IPS-18a (cell line): ENCODE measurements around the gene AGAP1.

Experiments used
- H3K27ac ChIP-seq: one replicate; pipeline ENCODE4 v1.5.1; 2013; ENCODE audit warnings: low read length
- H3K27me3 ChIP-seq: one replicate; pipeline ENCODE4 v1.6.1; 2013; ENCODE audit warnings: mild to moderate bottlenecking, low read length; ENCODE audit not compliant: control insufficient read depth, insufficient read depth
- H3K36me3 ChIP-seq: one replicate; pipeline ENCODE4 v1.6.1; 2013; ENCODE audit warnings: low read depth, low read length; ENCODE audit not compliant: control insufficient read depth
- H3K4me1 ChIP-seq: one replicate; pipeline ENCODE4 v1.6.1; 2013; ENCODE audit warnings: low read depth, low read length; ENCODE audit not compliant: control insufficient read depth
- H3K4me3 ChIP-seq: one replicate; pipeline ENCODE4 v1.5.1; 2013; ENCODE audit warnings: low read length
- H3K9ac ChIP-seq: one replicate; pipeline ENCODE4 v1.6.1; 2013; ENCODE audit warnings: mild to moderate bottlenecking, low read length, moderate library complexity
- H3K9me3 ChIP-seq: one replicate; pipeline ENCODE4 v1.6.1; 2013; ENCODE audit warnings: low read depth, low read length; ENCODE audit not compliant: control insufficient read depth

AGAP1 gene

DNA sequence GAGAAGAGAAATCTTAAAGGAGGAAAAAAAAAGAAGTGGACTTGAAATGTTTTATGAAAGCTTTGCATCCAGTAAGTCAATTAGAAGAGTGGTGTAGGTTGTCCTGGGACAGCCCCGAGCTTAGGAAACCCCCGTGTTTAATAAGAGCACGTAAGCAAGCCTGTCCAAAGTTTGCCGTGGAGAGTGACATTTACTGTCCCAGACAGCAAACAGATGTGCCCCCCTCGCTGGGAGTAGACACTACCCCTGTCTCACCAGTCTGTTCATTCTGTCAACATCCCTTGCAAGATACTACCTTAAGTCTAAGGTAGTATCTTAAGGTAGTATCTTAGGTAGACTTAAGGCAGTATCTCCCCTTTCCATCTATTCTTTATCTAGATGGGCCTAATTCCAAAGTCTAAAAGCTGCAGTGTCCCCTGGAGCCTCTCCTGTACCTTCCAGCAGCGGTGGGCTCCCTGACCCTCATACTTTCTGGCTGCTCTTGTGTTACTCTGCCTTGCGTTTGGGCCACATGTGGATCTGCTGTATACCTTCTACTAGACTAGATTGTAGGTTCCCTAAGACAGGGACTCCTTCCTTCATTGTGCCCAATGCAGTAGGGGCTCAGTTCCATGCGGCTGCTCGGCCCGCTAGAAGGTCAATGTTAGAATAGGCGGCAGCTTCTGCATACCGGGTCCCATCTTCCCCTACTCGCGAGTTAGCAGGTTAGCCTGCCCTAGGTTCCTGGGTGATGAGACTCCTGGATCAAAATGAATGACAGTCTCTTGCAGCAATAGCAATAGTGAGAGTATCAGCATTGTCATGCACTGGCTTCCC lies 430.2 kb downstream of the AGAP1 start:
- H3K4me1 ChIP-seq: peaks cover 8% of the 10 kb centered on the region
- no peak overlapping the region for H3K27ac ChIP-seq

DNA sequence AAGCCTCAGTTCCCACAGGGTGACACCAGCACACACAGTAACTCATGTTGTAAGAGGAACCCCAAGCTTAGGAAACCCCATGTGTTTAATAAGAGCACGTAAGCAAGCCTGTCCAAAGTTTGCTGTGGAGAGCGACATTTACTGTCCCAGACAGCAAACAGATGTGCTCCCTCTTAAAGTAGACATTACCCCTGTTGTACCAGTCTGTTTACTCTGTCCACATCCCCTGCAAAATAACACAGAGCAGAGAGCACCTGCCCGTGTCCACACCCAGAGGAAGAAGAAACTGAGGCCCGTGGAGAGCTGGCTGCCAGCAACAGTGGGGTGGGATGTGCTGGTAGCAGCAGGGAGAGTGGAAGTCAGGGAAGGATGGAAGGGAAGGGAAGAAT lies 430.8 kb downstream of the AGAP1 start:
- Histone ChIP-seq H3K4me1 (peaks cover 8% of the 10 kb centered on the region), H3K9ac (no peak overlapping the region), H3K4me3 (no peak overlapping the region), H3K36me3 (no peaks in the 10 kb centered on the region), H3K27ac (no peak overlapping the region), H3K27me3 (no peaks in the 10 kb centered on the region), H3K9me3 (no peaks in the 10 kb centered on the region)

More for the DNA sequence above, 430.2 kb downstream of the AGAP1 start:
- H3K9ac ChIP-seq: no peak overlapping the region
- no peaks in the 10 kb centered on the region for H3K27me3 ChIP-seq
- no peaks in the 10 kb centered on the region for H3K36me3 ChIP-seq
- H3K4me3 ChIP-seq: no peak overlapping the region
- no peaks in the 10 kb centered on the region for H3K9me3 ChIP-seq

DNA sequence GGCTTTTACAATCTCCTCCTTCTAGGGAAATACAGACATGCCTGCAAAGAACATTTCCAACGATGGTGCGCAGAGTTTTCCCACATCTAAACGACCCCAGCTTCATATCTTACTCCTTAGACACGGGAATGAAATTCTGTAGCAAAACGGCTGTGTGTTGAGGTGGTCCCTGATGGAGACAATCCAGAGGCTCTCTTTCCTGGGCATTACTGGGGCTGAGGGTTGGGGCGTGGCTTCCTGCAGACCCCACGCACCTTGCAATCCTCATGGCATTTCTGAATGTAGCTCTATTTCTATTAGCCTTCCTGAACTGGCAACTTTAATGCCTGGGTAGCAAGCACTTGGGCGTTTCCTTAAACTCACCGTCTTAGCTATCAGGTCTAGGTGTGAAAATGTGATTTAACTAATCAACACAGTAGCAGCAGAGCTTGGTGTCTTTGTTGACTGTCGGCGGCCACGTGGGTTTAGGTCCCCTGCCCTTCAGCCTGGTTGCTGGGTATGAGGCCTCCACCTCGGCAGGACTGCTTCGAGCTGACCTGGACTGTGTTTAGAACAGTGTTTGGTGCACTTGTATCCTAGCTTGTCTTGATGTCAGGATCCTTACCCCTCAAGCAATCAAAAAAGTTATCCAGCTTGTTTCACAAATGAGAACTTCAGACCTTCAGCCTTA lies 431.5 kb downstream of the AGAP1 start:
- no peak overlapping the region for H3K9ac ChIP-seq
- H3K36me3 ChIP-seq: no peaks in the 10 kb centered on the region
- H3K4me1 ChIP-seq: peaks cover 8% of the 10 kb centered on the region
- H3K4me3 ChIP-seq: no peak overlapping the region
- H3K27ac ChIP-seq: no peak overlapping the region
- H3K27me3 ChIP-seq: no peaks in the 10 kb centered on the region
- no peaks in the 10 kb centered on the region for H3K9me3 ChIP-seq

GRCh38 chr2:235926229-235926628 lies 432.4 kb downstream of the AGAP1 start:
- no peak overlapping the region for H3K4me3 ChIP-seq
- no peaks in the 10 kb centered on the region for H3K27me3 ChIP-seq
- peaks cover 8% of the 10 kb centered on the region for H3K4me1 ChIP-seq
- H3K9me3 ChIP-seq: no peaks in the 10 kb centered on the region
- no peak overlapping the region for H3K27ac ChIP-seq
- H3K9ac ChIP-seq: no peak overlapping the region
- H3K36me3 ChIP-seq: no peaks in the 10 kb centered on the region

DNA sequence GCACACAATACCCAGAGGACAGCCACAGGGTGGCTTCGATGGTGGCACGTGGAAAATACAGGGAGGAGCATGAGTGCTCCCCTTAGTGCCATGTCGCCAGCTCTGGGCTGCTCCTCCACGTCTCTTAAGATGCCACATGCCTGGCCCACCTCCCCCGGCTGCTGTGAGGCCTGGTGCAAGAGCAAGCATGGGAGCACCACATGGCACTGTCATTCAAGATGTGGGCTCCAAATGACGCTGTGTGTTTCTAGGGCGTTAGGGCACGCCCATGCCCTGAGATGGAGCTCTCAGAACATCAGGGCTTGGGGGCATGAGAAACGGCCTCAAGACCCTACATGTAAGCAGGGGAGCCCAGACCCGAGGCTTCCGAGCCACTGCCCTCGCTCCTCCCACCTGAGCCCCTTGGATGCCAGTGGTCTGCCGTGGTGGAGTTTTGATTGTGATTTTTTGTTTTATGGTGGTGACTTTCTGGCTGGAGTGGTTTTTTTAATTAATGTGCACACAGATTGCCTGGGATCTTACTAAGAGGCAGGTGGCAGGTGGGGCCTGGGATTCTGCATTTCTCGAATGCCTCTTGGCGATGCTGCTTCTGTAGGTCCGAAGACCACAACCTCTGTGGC lies 435.0 kb downstream of the AGAP1 start:
- H3K4me1 ChIP-seq: no peaks in the 10 kb centered on the region

DNA sequence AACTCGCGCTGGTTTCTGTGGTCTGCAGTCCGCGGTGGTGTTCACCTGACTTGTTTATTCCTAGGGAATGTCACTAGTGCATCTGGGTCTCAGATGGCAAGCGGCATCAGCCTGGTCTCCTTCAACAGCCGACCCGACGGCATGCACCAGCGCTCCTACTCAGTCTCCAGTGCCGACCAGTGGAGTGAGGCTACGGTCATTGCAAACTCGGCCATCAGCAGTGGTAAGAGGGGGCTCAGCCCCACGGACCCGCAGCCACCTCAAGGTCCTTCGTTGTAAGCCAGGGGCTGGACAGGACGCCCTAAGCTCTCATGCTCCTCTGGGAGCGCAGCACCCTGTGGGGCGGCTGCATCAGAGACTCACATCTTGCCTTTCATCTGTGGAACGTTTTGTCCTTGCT lies 436.9 kb downstream of the AGAP1 start:
- H3K27ac ChIP-seq: no peak overlapping the region
- no peaks in the 10 kb centered on the region for H3K9me3 ChIP-seq
- no peaks in the 10 kb centered on the region for H3K36me3 ChIP-seq
- H3K27me3 ChIP-seq: no peaks in the 10 kb centered on the region
- H3K4me1 ChIP-seq: no peaks in the 10 kb centered on the region
- no peak overlapping the region for H3K4me3 ChIP-seq
- H3K9ac ChIP-seq: no peak overlapping the region

More for the DNA sequence above, 435.0 kb downstream of the AGAP1 start:
- no peaks in the 10 kb centered on the region for H3K27me3 ChIP-seq
- H3K4me3 ChIP-seq: no peak overlapping the region
- H3K9ac ChIP-seq: no peak overlapping the region
- no peak overlapping the region for H3K27ac ChIP-seq
- no peaks in the 10 kb centered on the region for H3K9me3 ChIP-seq
- no peaks in the 10 kb centered on the region for H3K36me3 ChIP-seq

- Histone ChIP-seq H3K4me1 (no peaks in the 10 kb centered on the region), H3K27me3 (no peaks in the 10 kb centered on the region), H3K27ac (no peak overlapping the region), H3K4me3 (no peak overlapping the region), H3K36me3 (no peaks in the 10 kb centered on the region), H3K9ac (no peak overlapping the region), H3K9me3 (no peaks in the 10 kb centered on the region)
These were observed 437.8 kb downstream of the AGAP1 start for GRCh38 chr2:235931676-235932075.

DNA sequence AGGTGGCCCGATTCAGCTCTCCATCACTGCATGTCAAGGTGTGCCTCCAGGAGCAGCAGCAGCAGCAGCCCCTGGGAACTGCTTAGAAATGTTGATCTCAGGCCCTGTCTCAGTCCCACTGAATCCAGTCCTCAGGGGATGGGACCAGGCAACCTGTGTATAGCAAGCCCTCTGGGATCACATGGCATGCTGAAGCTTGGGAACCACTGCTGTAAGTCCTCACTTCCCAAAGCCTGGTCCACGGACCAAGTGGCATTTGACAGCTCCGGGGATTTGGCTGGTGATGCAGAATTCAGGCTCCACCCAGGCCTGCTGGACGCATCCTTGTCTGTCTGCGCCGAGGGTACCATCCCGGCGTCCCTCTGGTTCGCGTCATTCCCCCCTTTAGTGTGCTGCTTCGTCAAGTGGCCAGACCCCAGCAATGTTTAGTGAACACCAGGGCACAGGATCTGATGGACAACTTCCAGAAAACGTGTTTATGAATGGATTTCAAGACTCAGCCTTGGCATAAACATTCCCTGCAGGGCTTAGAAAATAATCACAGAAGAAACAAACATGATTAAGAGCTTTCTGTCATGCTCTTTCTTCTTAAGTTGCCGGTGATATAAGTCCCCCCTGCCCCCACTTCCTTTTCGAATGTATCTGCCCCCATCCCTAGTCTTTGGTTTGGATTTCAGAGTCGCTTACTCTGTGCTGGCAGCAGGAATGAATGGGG lies 440.4 kb downstream of the AGAP1 start:
- Histone ChIP-seq H3K4me1 (no peaks in the 10 kb centered on the region), H3K9me3 (no peaks in the 10 kb centered on the region), H3K27me3 (no peaks in the 10 kb centered on the region), H3K9ac (no peak overlapping the region), H3K4me3 (no peak overlapping the region), H3K36me3 (no peaks in the 10 kb centered on the region), H3K27ac (no peak overlapping the region)

GRCh38 chr2:235934774-235935484 lies 441.1 kb downstream of the AGAP1 start:
- no peaks in the 10 kb centered on the region for H3K9me3 ChIP-seq
- no peak overlapping the region for H3K9ac ChIP-seq
- H3K27me3 ChIP-seq: no peaks in the 10 kb centered on the region
- no peak overlapping the region for H3K4me3 ChIP-seq
- no peak overlapping the region for H3K27ac ChIP-seq
- H3K4me1 ChIP-seq: no peaks in the 10 kb centered on the region
- H3K36me3 ChIP-seq: no peaks in the 10 kb centered on the region

- H3K36me3 ChIP-seq: no peaks in the 10 kb centered on the region
These were observed 441.9 kb downstream of the AGAP1 start for GRCh38 chr2:235935773-235936172.

DNA sequence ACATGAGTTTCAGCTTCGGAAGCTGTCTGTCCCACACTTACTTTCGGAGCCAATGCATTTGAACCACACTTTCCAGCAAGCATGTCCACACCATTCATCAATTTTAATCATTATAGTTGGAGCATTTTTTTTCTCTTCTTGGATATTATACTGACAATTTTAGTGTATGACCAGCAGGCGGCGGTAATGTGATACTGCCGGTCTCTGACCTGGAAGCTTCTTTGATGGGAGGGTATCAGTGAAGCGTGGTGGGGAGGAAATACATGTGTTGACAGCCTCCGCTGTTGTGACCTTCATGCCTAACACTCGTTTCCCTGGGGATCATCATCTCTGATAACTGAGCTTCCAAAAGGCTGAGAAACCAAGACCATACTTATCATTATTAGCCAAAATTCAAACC lies 442.6 kb downstream of the AGAP1 start:
- H3K9me3 ChIP-seq: no peaks in the 10 kb centered on the region
- no peak overlapping the region for H3K9ac ChIP-seq
- no peak overlapping the region for H3K4me3 ChIP-seq
- no peaks in the 10 kb centered on the region for H3K27me3 ChIP-seq
- H3K27ac ChIP-seq: no peak overlapping the region
- no peaks in the 10 kb centered on the region for H3K4me1 ChIP-seq
- no peaks in the 10 kb centered on the region for H3K36me3 ChIP-seq

More at GRCh38 chr2:235935773-235936172, 441.9 kb downstream of the AGAP1 start:
- Histone ChIP-seq H3K4me3 (no peak overlapping the region), H3K9me3 (no peaks in the 10 kb centered on the region), H3K27ac (no peak overlapping the region), H3K27me3 (no peaks in the 10 kb centered on the region), H3K4me1 (no peaks in the 10 kb centered on the region), H3K9ac (no peak overlapping the region)
